ENCODE data around the gene NAA10.
A peak's percentile ranks its signal among the peaks of the same experiment; 100 is the strongest.

Gene NAA10

GRCh38 chrX:153956044-153956907 is 21.4 kb upstream of the NAA10 start:
- peaks cover 10 to 99% (median 57%) of the 10 kb centered on the region in 4 experiments for H3K36me3 ChIP-seq (ENCODE audit: control insufficient read depth in 4 of 4, insufficient read depth in 4 of 4, low read length in 3 of 4)
- no peaks in the 10 kb centered on the region for H3K9me3 ChIP-seq (ENCODE audit: control extremely low read depth in 1 of 5, control insufficient read depth in 4 of 5, insufficient read depth in 2 of 5, low read depth in 1 of 5, low read length in 4 of 5)
- H3K27ac ChIP-seq (ENCODE audit: insufficient read depth in 1 of 2, low read depth in 1 of 2, low read length in 2 of 2, poor library complexity in 1 of 2, severe bottlenecking in 2 of 2) = no peak overlapping the region
- WGBS (ENCODE audit: insufficient coverage) = 97% methylated on average over 33 of the region's 35 CpGs
- DNase-seq = no peak
- H3K4me3 ChIP-seq (ENCODE audit: control insufficient read depth in 1 of 7, extremely low read depth in 1 of 7, insufficient read depth in 4 of 7, low read depth in 2 of 7, low read length in 6 of 7) = no peak overlapping the region
- peaks cover 0 to 7% (median 0%) of the 10 kb centered on the region in 5 experiments for H3K27me3 ChIP-seq (replicated peaks in 2 of 5; ENCODE audit: control insufficient read depth in 4 of 5, insufficient read depth in 5 of 5, low read length in 4 of 5)
- H3K4me1 ChIP-seq (ENCODE audit: control extremely low read depth in 1 of 4, control insufficient read depth in 4 of 4, insufficient read depth in 4 of 4, low read length in 3 of 4) = peaks cover 0 to 3% (median 0%) of the 10 kb centered on the region in 4 experiments
- POLR2A ChIA-PET = no interaction called here
- CTCF ChIA-PET = interaction anchor here (0.8 to 1.8 kb wide), 2 partner anchors 12 to 31 kb away, joined by 5 to 6 read pairs; no protein-coding TSS in a partner anchor

- H3K36me3 ChIP-seq (ENCODE audit: control insufficient read depth in 4 of 4, insufficient read depth in 4 of 4, low read length in 3 of 4) = peaks cover 10 to 99% (median 58%) of the 10 kb centered on the region in 4 experiments
- H3K4me3 ChIP-seq (ENCODE audit: control insufficient read depth in 1 of 7, extremely low read depth in 1 of 7, insufficient read depth in 4 of 7, low read depth in 2 of 7, low read length in 6 of 7) = no peak overlapping the region
- H3K27ac ChIP-seq (ENCODE audit: insufficient read depth in 1 of 2, low read depth in 1 of 2, low read length in 2 of 2, poor library complexity in 1 of 2, severe bottlenecking in 2 of 2) = no peak overlapping the region
- H3K9me3 ChIP-seq (ENCODE audit: control extremely low read depth in 1 of 5, control insufficient read depth in 4 of 5, insufficient read depth in 2 of 5, low read depth in 1 of 5, low read length in 4 of 5) = no peaks in the 10 kb centered on the region
- DNase-seq = no peak
- H3K4me1 ChIP-seq (ENCODE audit: control extremely low read depth in 1 of 4, control insufficient read depth in 4 of 4, insufficient read depth in 4 of 4, low read length in 3 of 4) = peaks cover 0 to 5% (median under 1%) of the 10 kb centered on the region in 4 experiments
- ChIA-PET CTCF (interaction anchor here (0.5 to 1.8 kb wide), 2 partner anchors 13 to 38 kb away, joined by 3 to 6 read pairs; no protein-coding TSS in a partner anchor), POLR2A (interaction anchor here (0.7 kb wide), 1 partner anchor 32 kb away, joined by 5 read pairs; no protein-coding TSS in a partner anchor)
- H3K27me3 ChIP-seq (replicated peaks in 2 of 5; ENCODE audit: control insufficient read depth in 4 of 5, insufficient read depth in 5 of 5, low read length in 4 of 5) = peaks cover 0 to 7% (median 0%) of the 10 kb centered on the region in 5 experiments
- 91% methylated on average over 12 of the region's 12 CpGs for WGBS (ENCODE audit: insufficient coverage)
Observed at GRCh38 chrX:153955228-153955732, 20.4 kb upstream of the NAA10 start.

GRCh38 chrX:153954558-153955227 is 19.9 kb upstream of the NAA10 start:
- POLR2A ChIA-PET = interaction anchor here (0.7 kb wide), 1 partner anchor 32 kb away, joined by 5 read pairs; no protein-coding TSS in a partner anchor
- peaks cover 0 to 11% (median 6%) of the 10 kb centered on the region in 4 experiments for H3K4me1 ChIP-seq (ENCODE audit: control extremely low read depth in 1 of 4, control insufficient read depth in 4 of 4, insufficient read depth in 4 of 4, low read length in 3 of 4)
- CTCF ChIA-PET = interaction anchor here (0.5 to 1.8 kb wide), 2 partner anchors 14 to 38 kb away, joined by 3 to 6 read pairs; no protein-coding TSS in a partner anchor
- H3K9me3 ChIP-seq (ENCODE audit: control extremely low read depth in 1 of 5, control insufficient read depth in 4 of 5, insufficient read depth in 2 of 5, low read depth in 1 of 5, low read length in 4 of 5) = no peaks in the 10 kb centered on the region
- no peak overlapping the region for H3K4me3 ChIP-seq (ENCODE audit: control insufficient read depth in 1 of 7, extremely low read depth in 1 of 7, insufficient read depth in 4 of 7, low read depth in 2 of 7, low read length in 6 of 7)
- WGBS (ENCODE audit: insufficient coverage) = 97% methylated on average over 39 of the region's 44 CpGs
- H3K27me3 ChIP-seq (replicated peaks in 2 of 5; ENCODE audit: control insufficient read depth in 4 of 5, insufficient read depth in 5 of 5, low read length in 4 of 5) = peaks cover 0 to 7% (median 0%) of the 10 kb centered on the region in 5 experiments
- H3K27ac ChIP-seq (ENCODE audit: insufficient read depth in 1 of 2, low read depth in 1 of 2, low read length in 2 of 2, poor library complexity in 1 of 2, severe bottlenecking in 2 of 2) = no peak overlapping the region
- no peak for DNase-seq
- H3K36me3 ChIP-seq (ENCODE audit: control insufficient read depth in 4 of 4, insufficient read depth in 4 of 4, low read length in 3 of 4) = peaks cover 10 to 99% (median 60%) of the 10 kb centered on the region in 4 experiments

GRCh38 chrX:153953892-153954557 is 19.2 kb upstream of the NAA10 start:
- no peak overlapping the region for H3K4me3 ChIP-seq (ENCODE audit: control insufficient read depth in 1 of 7, extremely low read depth in 1 of 7, insufficient read depth in 4 of 7, low read depth in 2 of 7, low read length in 6 of 7)
- 83% methylated on average over 28 of the region's 33 CpGs for WGBS (ENCODE audit: insufficient coverage)
- H3K9me3 ChIP-seq (ENCODE audit: control extremely low read depth in 1 of 5, control insufficient read depth in 4 of 5, insufficient read depth in 2 of 5, low read depth in 1 of 5, low read length in 4 of 5) = no peaks in the 10 kb centered on the region
- DNase-seq = peak in 2 of 3 donors; percentile 38 to 58
- H3K4me1 ChIP-seq (ENCODE audit: control extremely low read depth in 1 of 4, control insufficient read depth in 4 of 4, insufficient read depth in 4 of 4, low read length in 3 of 4) = peaks cover 0 to 17% (median 12%) of the 10 kb centered on the region in 4 experiments
- CTCF ChIA-PET = interaction anchor here (0.9 to 18.9 kb wide), 5 partner anchors 10 to 59 kb away, joined by 3 to 482 read pairs (median 5); partner anchors contain the start of genes ARHGAP4, NAA10 and RENBP
- H3K36me3 ChIP-seq (ENCODE audit: control insufficient read depth in 4 of 4, insufficient read depth in 4 of 4, low read length in 3 of 4) = peaks cover 8 to 99% (median 57%) of the 10 kb centered on the region in 4 experiments
- H3K27me3 ChIP-seq (replicated peaks in 2 of 5; ENCODE audit: control insufficient read depth in 4 of 5, insufficient read depth in 5 of 5, low read length in 4 of 5) = peaks cover 0 to 7% (median 0%) of the 10 kb centered on the region in 5 experiments
- POLR2A ChIA-PET = no interaction called here
- H3K27ac ChIP-seq (ENCODE audit: insufficient read depth in 1 of 2, low read depth in 1 of 2, low read length in 2 of 2, poor library complexity in 1 of 2, severe bottlenecking in 2 of 2) = no peak overlapping the region

GRCh38 chrX:153953342-153953830 is 18.5 kb upstream of the NAA10 start:
- POLR2A ChIA-PET = no interaction called here
- 29% methylated on average over 26 of the region's 33 CpGs for WGBS (ENCODE audit: insufficient coverage)
- H3K36me3 ChIP-seq (ENCODE audit: control insufficient read depth in 4 of 4, insufficient read depth in 4 of 4, low read length in 3 of 4) = peaks cover 3 to 98% (median 51%) of the 10 kb centered on the region in 4 experiments

GRCh38 chrX:153952373-153953026 is 17.7 kb upstream of the NAA10 start:
- peaks cover 0 to 7% (median 0%) of the 10 kb centered on the region in 5 experiments for H3K27me3 ChIP-seq (replicated peaks in 2 of 5; ENCODE audit: control insufficient read depth in 4 of 5, insufficient read depth in 5 of 5, low read length in 4 of 5)
- H3K27ac ChIP-seq (ENCODE audit: insufficient read depth in 1 of 2, low read depth in 1 of 2, low read length in 2 of 2, poor library complexity in 1 of 2, severe bottlenecking in 2 of 2) = no peak overlapping the region
- no peak overlapping the region for H3K4me3 ChIP-seq (ENCODE audit: control insufficient read depth in 1 of 7, extremely low read depth in 1 of 7, insufficient read depth in 4 of 7, low read depth in 2 of 7, low read length in 6 of 7)
- H3K9me3 ChIP-seq (ENCODE audit: control extremely low read depth in 1 of 5, control insufficient read depth in 4 of 5, insufficient read depth in 2 of 5, low read depth in 1 of 5, low read length in 4 of 5) = no peaks in the 10 kb centered on the region
- peaks cover 0 to 28% (median 27%) of the 10 kb centered on the region in 4 experiments for H3K4me1 ChIP-seq (ENCODE audit: control extremely low read depth in 1 of 4, control insufficient read depth in 4 of 4, insufficient read depth in 4 of 4, low read length in 3 of 4)
- peaks cover 3 to 95% (median 47%) of the 10 kb centered on the region in 4 experiments for H3K36me3 ChIP-seq (ENCODE audit: control insufficient read depth in 4 of 4, insufficient read depth in 4 of 4, low read length in 3 of 4)
- POLR2A ChIA-PET = no interaction called here
- DNase-seq = no peak
- 95% methylated on average over 31 of the region's 32 CpGs for WGBS (ENCODE audit: insufficient coverage)
- CTCF ChIA-PET = interaction anchor here (0.5 to 18.9 kb wide), 10 partner anchors 9 to 189 kb away, joined by 3 to 482 read pairs (median 4); partner anchors contain the start of genes ARHGAP4 and NAA10

More at GRCh38 chrX:153953342-153953830, 18.5 kb upstream of the NAA10 start:
- Histone ChIP-seq H3K9me3 (ENCODE audit: control extremely low read depth in 1 of 5, control insufficient read depth in 4 of 5, insufficient read depth in 2 of 5, low read depth in 1 of 5, low read length in 4 of 5) (no peaks in the 10 kb centered on the region), H3K27ac (ENCODE audit: insufficient read depth in 1 of 2, low read depth in 1 of 2, low read length in 2 of 2, poor library complexity in 1 of 2, severe bottlenecking in 2 of 2) (no peak overlapping the region), H3K27me3 (replicated peaks in 2 of 5; ENCODE audit: control insufficient read depth in 4 of 5, insufficient read depth in 5 of 5, low read length in 4 of 5) (peaks cover 0 to 7% (median 0%) of the 10 kb centered on the region in 5 experiments), H3K4me1 (ENCODE audit: control extremely low read depth in 1 of 4, control insufficient read depth in 4 of 4, insufficient read depth in 4 of 4, low read length in 3 of 4) (peaks cover 0 to 23% (median 19%) of the 10 kb centered on the region in 4 experiments), H3K4me3 (ENCODE audit: control insufficient read depth in 1 of 7, extremely low read depth in 1 of 7, insufficient read depth in 4 of 7, low read depth in 2 of 7, low read length in 6 of 7) (no peak overlapping the region)
- CTCF ChIA-PET = interaction anchor here (0.7 to 18.9 kb wide), 9 partner anchors 8 to 188 kb away, joined by 3 to 482 read pairs (median 4); partner anchors contain the start of genes ARHGAP4, NAA10 and RENBP
- DNase-seq = peak in 2 of 3 donors; percentile 71 to 79
